HG03097 (cell line): ENCODE measurements around the gene CBLN3.

Experiments used
- ATAC-seq: cut with Tn5 transposase; IDR thresholded peaks from one replicate; pipeline ENCODE4 v1.9.1; 2021; ENCODE audit not compliant: unreplicated experiment, low FRiP score

Gene CBLN3

GRCh38 chr14:24385524-24385923 is 43.9 kb downstream of the CBLN3 start:
- no peak for ATAC-seq

GRCh38 chr14:24384169-24384568 is 45.3 kb downstream of the CBLN3 start:
- no peak for ATAC-seq

GRCh38 chr14:24382064-24382371 is 47.5 kb downstream of the CBLN3 start:
- ATAC-seq: no peak

GRCh38 chr14:24381363-24382063 is 48.0 kb downstream of the CBLN3 start:
- ATAC-seq: no peak

GRCh38 chr14:24379907-24380730 is 49.3 kb downstream of the CBLN3 start:
- no peak for ATAC-seq

- no peak for ATAC-seq
Measured at GRCh38 chr14:24378981-24379906, 50.2 kb downstream of the CBLN3 start.

- no peak for ATAC-seq
Measured at GRCh38 chr14:24378327-24378726, 51.1 kb downstream of the CBLN3 start.

- ATAC-seq: no peak
Measured at GRCh38 chr14:24377657-24378056, 51.8 kb downstream of the CBLN3 start.

- ATAC-seq: no peak
Measured at GRCh38 chr14:24377126-24377525, 52.3 kb downstream of the CBLN3 start.
